Measurements from ENCODE around the gene PRH2.

DNA sequence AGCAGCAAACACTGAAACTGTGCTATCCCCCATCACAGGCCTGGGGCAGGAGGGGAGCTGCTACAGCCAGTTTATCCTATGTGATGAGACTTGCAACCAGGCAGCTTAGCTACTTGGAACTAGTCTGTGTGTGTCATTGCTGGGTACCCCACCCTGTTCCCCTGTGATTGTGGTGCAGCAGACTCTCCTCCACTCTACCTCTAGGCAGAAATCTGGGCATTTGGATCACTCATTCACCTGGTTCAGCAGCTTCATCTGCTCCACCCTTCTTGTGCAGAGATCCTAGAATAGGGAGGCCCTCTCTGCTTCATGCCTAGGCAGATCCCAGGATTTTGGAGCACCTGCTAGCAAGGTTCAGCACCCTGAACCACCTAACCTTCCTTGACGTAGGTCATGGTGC, 28.5 kb upstream of the PRH2 start:
- TF ChIP-seq, protein P1, sequence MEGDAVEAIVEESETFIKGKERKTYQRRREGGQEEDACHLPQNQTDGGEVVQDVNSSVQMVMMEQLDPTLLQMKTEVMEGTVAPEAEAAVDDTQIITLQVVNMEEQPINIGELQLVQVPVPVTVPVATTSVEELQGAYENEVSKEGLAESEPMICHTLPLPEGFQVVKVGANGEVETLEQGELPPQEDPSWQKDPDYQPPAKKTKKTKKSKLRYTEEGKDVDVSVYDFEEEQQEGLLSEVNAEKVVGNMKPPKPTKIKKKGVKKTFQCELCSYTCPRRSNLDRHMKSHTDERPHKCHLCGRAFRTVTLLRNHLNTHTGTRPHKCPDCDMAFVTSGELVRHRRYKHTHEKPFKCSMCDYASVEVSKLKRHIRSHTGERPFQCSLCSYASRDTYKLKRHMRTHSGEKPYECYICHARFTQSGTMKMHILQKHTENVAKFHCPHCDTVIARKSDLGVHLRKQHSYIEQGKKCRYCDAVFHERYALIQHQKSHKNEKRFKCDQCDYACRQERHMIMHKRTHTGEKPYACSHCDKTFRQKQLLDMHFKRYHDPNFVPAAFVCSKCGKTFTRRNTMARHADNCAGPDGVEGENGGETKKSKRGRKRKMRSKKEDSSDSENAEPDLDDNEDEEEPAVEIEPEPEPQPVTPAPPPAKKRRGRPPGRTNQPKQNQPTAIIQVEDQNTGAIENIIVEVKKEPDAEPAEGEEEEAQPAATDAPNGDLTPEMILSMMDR (IDR thresholded peaks at IDR 0.05 in 2 of 3, conservative IDR thresholded peaks at IDR 0.05 in 1 of 3; ENCODE audit: insufficient read depth in 2 of 3, low read depth in 1 of 3, low read length in 3 of 3) = no peak
- TF ChIP-seq NR1H2 (CRISPR knock-in tag; IDR thresholded peaks at IDR 0.05) (no peak), POLR2AphosphoS2 (IDR thresholded peaks at IDR 0.05; ENCODE audit: low read length) (no peak), CREB1 (IDR thresholded peaks at IDR 0.05) (no peak), CREB1 (CRISPR knock-in tag; IDR thresholded peaks at IDR 0.05) (no peak), CBFA2T3 (IDR thresholded peaks at IDR 0.05) (no peak), ZNF586 (CRISPR knock-in tag; conservative IDR thresholded peaks at IDR 0.05) (no peak)

Measured in K562 (cell line).